Measurements from ENCODE around the gene GNLY. TPM values are rescaled to one million over a fixed set of nuclear protein-coding genes. Genes with fewer than 3 reads are reported as not detected.
"Not testable (repeated sequence)": the region's sequence is repeated elsewhere in the genome, so short reads cannot be mapped to it uniquely, and the experiment has no call there.

Gene GNLY
- total and polyA plus RNA-seq, 7 experiments from 2014 or later = 5.9 to 780 (median 13.5) TPM

DNA sequence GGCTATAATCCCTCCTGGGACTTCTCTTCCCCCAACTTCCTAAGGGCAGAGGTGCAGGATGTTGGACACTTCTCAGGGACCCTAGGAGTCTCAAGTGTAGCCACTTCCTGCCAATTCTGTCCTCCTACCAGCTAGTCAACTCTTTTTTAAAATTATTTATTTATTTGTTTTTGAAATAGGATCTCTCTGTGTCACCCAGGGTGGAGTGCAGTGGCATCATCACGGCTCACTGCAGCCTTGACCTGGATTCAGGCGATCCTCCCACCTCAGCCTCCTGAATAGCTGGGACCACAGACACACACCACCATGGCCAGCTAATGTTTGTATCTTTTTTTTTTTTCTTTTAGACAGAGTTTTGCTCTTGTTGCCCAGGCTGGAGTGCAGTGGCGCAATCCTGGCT, 37.7 kb upstream of the GNLY start:
- intact Hi-C loops (cut with micrococcal nuclease) = no loop called here
- ChIA-PET POLR2A (no interaction called here), CTCF (interaction anchor here (1.3 kb wide), 1 partner anchor 19 kb away, joined by 3 read pairs; no protein-coding TSS in a partner anchor)
- Mint-ChIP-seq H3K27ac (peak overlapping the region in 1 of 9 donors; percentile 34), H3K9me3 (no peaks in the 10 kb centered on the region), H3K4me3 (no peak overlapping the region), H3K27me3 (no peaks in the 10 kb centered on the region), H3K4me1 (peaks cover 0 to 4% (median 0%) of the 10 kb centered on the region in 7 donors), H3K36me3 (peaks cover 0 to 24% (median 7%) of the 10 kb centered on the region in 5 donors)
- DNase-seq = no peak
- H3K9me3 ChIP-seq (ENCODE audit: control insufficient read depth in 2 of 3, low read length in 3 of 3) = no peaks in the 10 kb centered on the region
- no peaks in the 10 kb centered on the region for H3K27me3 ChIP-seq (ENCODE audit: control insufficient read depth in 2 of 2, insufficient read depth in 2 of 2, low read length in 2 of 2)
- H3K4me3 ChIP-seq (ENCODE audit: low read length) = no peak overlapping the region
- H3K4me1 ChIP-seq (ENCODE audit: control insufficient read depth in 2 of 2, insufficient read depth in 2 of 2, low read length in 2 of 2) = no peaks in the 10 kb centered on the region
- no peak overlapping the region for H3K27ac ChIP-seq (ENCODE audit: low read depth, low read length)
- peaks cover 0 to 44% (median 0%) of the 10 kb centered on the region in 3 experiments for H3K36me3 ChIP-seq (ENCODE audit: control insufficient read depth in 2 of 3, insufficient read depth in 3 of 3, low read length in 3 of 3)
- no peak for ATAC-seq

DNA sequence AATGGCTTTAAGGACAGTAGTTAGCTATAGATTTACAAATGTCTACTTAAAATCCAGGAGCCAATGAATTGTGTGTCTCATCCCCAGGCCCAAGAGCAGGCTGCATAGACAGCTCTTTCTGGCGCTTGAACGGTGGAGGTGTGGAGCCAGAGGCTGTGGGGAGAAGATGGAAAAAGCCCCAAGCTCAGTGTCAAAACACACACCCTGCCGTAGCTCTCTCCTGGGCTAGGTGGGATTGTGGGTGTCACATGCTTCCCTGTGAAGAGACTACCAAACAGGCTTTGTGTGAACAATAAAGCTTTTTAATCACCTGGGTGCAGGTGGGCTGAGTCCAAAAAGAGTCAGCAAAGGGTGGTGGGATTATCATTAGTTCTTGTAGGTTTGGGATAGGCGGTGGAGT, 36.8 kb upstream of the GNLY start:
- Mint-ChIP-seq H3K36me3 (peaks cover 0 to 19% (median 3%) of the 10 kb centered on the region in 5 donors), H3K27ac (peak overlapping the region in 2 of 9 donors; percentile 64 to 71)
- H3K9me3 Mint-ChIP-seq; ATAC-seq; H3K9me3 ChIP-seq (ENCODE audit: control insufficient read depth in 2 of 3, low read length in 3 of 3); H3K27me3 Mint-ChIP-seq; DNase-seq; H3K27me3 ChIP-seq (ENCODE audit: control insufficient read depth in 2 of 2, insufficient read depth in 2 of 2, low read length in 2 of 2); H3K4me3 Mint-ChIP-seq; H3K27ac ChIP-seq (ENCODE audit: low read depth, low read length); H3K4me1 Mint-ChIP-seq; intact Hi-C loops (cut with micrococcal nuclease); H3K4me3 ChIP-seq (ENCODE audit: low read length); H3K4me1 ChIP-seq (ENCODE audit: control insufficient read depth in 2 of 2, insufficient read depth in 2 of 2, low read length in 2 of 2); POLR2A ChIA-PET: not testable (repeated sequence)
- peaks cover 0 to 37% (median 0%) of the 10 kb centered on the region in 3 experiments for H3K36me3 ChIP-seq (ENCODE audit: control insufficient read depth in 2 of 3, insufficient read depth in 3 of 3, low read length in 3 of 3)
- CTCF ChIA-PET = interaction anchor here (1.3 kb wide), 1 partner anchor 20 kb away, joined by 3 read pairs; no protein-coding TSS in a partner anchor

DNA sequence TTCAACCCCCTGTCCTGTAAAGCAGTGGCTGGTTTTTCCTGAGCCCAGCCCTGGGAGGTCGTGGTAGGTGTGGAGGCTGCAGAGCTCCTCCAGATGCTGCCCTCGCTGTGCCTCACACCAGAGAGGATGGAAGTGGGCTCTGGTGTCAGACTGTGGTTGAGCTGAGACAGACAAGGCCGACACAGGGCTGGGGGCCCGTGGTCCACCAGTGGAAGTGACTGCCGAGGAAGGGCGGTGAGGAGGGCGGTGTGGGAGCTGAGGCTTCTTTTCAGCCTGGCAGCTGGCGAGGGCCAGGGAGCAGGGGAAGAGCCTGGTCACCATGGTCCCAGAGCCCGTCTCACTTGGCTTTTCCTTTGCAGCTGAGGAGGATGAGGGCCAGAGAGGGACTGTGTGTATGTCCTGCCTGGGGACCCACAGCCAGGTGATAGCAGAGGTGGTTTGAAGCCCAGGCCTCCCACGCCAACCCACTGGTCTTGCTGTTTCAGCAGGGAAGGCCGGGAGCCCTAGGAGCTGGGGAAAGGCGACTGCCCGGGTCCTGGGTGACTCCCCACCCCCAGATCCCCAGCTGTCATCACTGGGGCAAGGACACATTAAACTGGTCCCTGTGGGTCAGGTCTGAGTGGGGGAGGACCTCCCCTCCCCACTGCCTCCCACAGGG, 34.7 kb upstream of the GNLY start:
- H3K36me3 ChIP-seq (ENCODE audit: control insufficient read depth in 2 of 3, insufficient read depth in 3 of 3, low read length in 3 of 3) = peaks cover 0 to 24% (median 0%) of the 10 kb centered on the region in 3 experiments
- H3K36me3 Mint-ChIP-seq = peaks cover 0 to 8% (median 0%) of the 10 kb centered on the region in 5 donors
- no peaks in the 10 kb centered on the region for H3K9me3 Mint-ChIP-seq
- H3K4me3 ChIP-seq (ENCODE audit: low read length) = no peak overlapping the region
- H3K4me1 Mint-ChIP-seq = peaks cover 0 to 4% (median 0%) of the 10 kb centered on the region in 7 donors
- H3K27ac ChIP-seq (ENCODE audit: low read depth, low read length) = no peak overlapping the region
- H3K9me3 ChIP-seq (ENCODE audit: control insufficient read depth in 2 of 3, low read length in 3 of 3) = no peaks in the 10 kb centered on the region
- ATAC-seq (peak; percentile 22), DNase-seq (no peak)
- ChIA-PET POLR2A (interaction anchor here (0.9 kb wide), 1 partner anchor 46 kb away, joined by 5 read pairs; no protein-coding TSS in a partner anchor), CTCF (no interaction called here)
- no peaks in the 10 kb centered on the region for H3K27me3 ChIP-seq (ENCODE audit: control insufficient read depth in 2 of 2, insufficient read depth in 2 of 2, low read length in 2 of 2)
- no peak overlapping the region for H3K4me3 Mint-ChIP-seq
- H3K4me1 ChIP-seq (ENCODE audit: control insufficient read depth in 2 of 2, insufficient read depth in 2 of 2, low read length in 2 of 2) = no peaks in the 10 kb centered on the region
- H3K27ac Mint-ChIP-seq = peak overlapping the region in 1 of 9 donors; percentile 58
- no peaks in the 10 kb centered on the region for H3K27me3 Mint-ChIP-seq
- intact Hi-C loops (cut with micrococcal nuclease) = no loop called here

DNA sequence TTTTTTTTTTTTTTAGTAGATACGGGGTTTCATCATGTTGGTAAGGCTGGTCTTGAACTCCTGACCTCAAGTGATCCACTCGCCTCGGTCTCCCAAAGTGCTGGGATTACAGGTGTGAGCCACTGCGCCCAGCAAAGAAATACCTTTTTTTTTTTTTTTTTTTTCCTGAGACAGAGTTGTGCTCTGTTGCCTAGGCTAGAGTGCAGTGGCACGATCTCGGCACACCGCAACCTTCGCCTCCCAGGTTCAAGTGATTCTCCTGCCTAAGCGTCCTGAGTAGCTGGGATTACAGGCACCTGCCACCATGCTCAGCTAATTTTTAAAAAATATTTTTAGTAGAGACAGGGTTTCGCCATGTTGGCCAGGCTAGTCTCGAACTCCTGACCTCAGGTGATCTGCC, 33.9 kb upstream of the GNLY start:
- H3K27me3 Mint-ChIP-seq; H3K27me3 ChIP-seq (ENCODE audit: control insufficient read depth in 2 of 2, insufficient read depth in 2 of 2, low read length in 2 of 2); ATAC-seq; intact Hi-C loops (cut with micrococcal nuclease); H3K4me3 Mint-ChIP-seq; H3K9me3 ChIP-seq (ENCODE audit: control insufficient read depth in 2 of 3, low read length in 3 of 3); H3K4me1 Mint-ChIP-seq; H3K4me1 ChIP-seq (ENCODE audit: control insufficient read depth in 2 of 2, insufficient read depth in 2 of 2, low read length in 2 of 2); H3K27ac ChIP-seq (ENCODE audit: low read depth, low read length); DNase-seq; H3K9me3 Mint-ChIP-seq; H3K36me3 Mint-ChIP-seq; H3K4me3 ChIP-seq (ENCODE audit: low read length); H3K27ac Mint-ChIP-seq: not testable (repeated sequence)
- POLR2A ChIA-PET = interaction anchor here (0.6 kb wide), 1 partner anchor 226 kb away, joined by 3 read pairs; no protein-coding TSS in a partner anchor
- CTCF ChIA-PET = interaction anchor here (1.1 kb wide), 1 partner anchor 22 kb away, joined by 3 read pairs; no protein-coding TSS in a partner anchor
- peaks cover 0 to 24% (median 0%) of the 10 kb centered on the region in 3 experiments for H3K36me3 ChIP-seq (ENCODE audit: control insufficient read depth in 2 of 3, insufficient read depth in 3 of 3, low read length in 3 of 3)

DNA sequence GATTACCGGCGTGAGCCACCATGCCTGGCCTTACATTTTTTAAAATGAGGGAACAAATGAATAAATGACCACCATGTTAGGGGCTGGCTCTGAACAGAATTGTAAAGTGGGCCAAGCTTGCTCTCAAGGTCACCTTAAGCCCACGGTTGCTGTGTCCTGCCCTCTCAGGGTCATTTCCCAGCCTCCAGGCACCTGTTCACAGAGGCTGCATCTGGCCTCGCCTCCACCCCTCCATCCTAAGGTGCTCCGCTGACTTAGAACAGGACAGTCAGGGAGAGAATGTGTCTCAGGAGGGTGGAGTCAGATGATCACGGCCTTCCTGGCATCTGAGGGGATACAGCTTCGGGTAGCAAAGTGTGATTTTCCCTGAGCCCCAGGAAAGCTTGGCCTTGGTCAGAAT, 33.4 kb upstream of the GNLY start:
- H3K27ac Mint-ChIP-seq = no peak overlapping the region
- no peaks in the 10 kb centered on the region for H3K27me3 Mint-ChIP-seq
- Histone ChIP-seq H3K4me3 (ENCODE audit: low read length) (no peak overlapping the region), H3K4me1 (ENCODE audit: control insufficient read depth in 2 of 2, insufficient read depth in 2 of 2, low read length in 2 of 2) (no peaks in the 10 kb centered on the region), H3K9me3 (ENCODE audit: control insufficient read depth in 2 of 3, low read length in 3 of 3) (no peaks in the 10 kb centered on the region), H3K27me3 (ENCODE audit: control insufficient read depth in 2 of 2, insufficient read depth in 2 of 2, low read length in 2 of 2) (no peaks in the 10 kb centered on the region), H3K27ac (ENCODE audit: low read depth, low read length) (no peak overlapping the region), H3K36me3 (ENCODE audit: control insufficient read depth in 2 of 3, insufficient read depth in 3 of 3, low read length in 3 of 3) (peaks cover 0 to 24% (median 0%) of the 10 kb centered on the region in 3 experiments)
- CTCF ChIA-PET = interaction anchor here (1.1 kb wide), 1 partner anchor 23 kb away, joined by 3 read pairs; no protein-coding TSS in a partner anchor
- no peak for ATAC-seq
- peaks cover 0 to 4% (median 0%) of the 10 kb centered on the region in 7 donors for H3K4me1 Mint-ChIP-seq
- H3K4me3 Mint-ChIP-seq = no peak overlapping the region
- POLR2A ChIA-PET = interaction anchor here (0.6 kb wide), 1 partner anchor 226 kb away, joined by 3 read pairs; no protein-coding TSS in a partner anchor
- intact Hi-C loops (cut with micrococcal nuclease) = no loop called here
- H3K9me3 Mint-ChIP-seq = no peaks in the 10 kb centered on the region
- no peak for DNase-seq
- H3K36me3 Mint-ChIP-seq = peaks cover 0 to 8% (median 0%) of the 10 kb centered on the region in 5 donors

DNA sequence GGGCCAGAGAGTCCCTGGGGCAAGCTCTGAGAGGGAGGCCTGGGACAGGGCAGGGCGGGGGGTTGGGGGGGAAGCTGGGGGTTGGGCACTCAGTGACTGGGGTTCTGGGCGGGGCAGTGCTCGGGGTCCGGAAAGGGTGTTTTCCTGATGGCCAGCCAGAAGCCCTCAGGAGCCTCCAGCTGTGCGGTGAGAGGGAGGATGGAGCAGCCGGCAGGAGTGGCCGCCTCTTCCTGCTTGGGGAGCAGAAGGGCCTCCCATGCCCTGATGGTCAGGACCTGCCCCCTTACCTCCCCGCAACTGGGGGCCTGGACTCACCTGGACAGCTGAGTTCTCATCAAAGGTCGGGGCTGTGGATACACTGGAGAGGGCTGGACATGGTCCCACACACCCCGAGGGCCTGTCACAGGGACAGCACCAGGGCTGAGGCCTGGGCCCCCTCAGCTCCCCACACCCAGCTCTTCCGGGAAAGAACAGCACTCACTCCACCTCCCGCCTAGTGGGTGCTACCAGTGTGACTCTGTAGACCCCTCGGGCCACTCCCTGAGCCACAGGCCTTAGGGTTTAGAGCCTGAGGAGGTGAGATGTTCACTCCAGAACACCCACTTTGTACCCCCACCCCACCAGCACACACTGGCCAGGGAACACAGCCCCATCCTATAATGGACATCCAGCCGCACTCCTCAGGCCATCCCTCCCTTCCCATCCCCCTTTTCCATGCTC, 32.9 kb upstream of the GNLY start:
- POLR2A ChIA-PET = no interaction called here
- Mint-ChIP-seq H3K36me3 (peaks cover 0 to 3% (median 0%) of the 10 kb centered on the region in 5 donors), H3K9me3 (no peaks in the 10 kb centered on the region), H3K4me1 (peaks cover 0 to 7% (median 0%) of the 10 kb centered on the region in 7 donors), H3K27me3 (no peaks in the 10 kb centered on the region), H3K4me3 (no peak overlapping the region), H3K27ac (peak overlapping the region in 1 of 9 donors; percentile 53)
- CTCF ChIA-PET = interaction anchor here (1.1 kb wide), 1 partner anchor 23 kb away, joined by 3 read pairs; no protein-coding TSS in a partner anchor
- no peaks in the 10 kb centered on the region for H3K9me3 ChIP-seq (ENCODE audit: control insufficient read depth in 2 of 3, low read length in 3 of 3)
- no peak overlapping the region for H3K4me3 ChIP-seq (ENCODE audit: low read length)
- ATAC-seq = no peak
- H3K27ac ChIP-seq (ENCODE audit: low read depth, low read length) = no peak overlapping the region
- no peak for DNase-seq
- H3K36me3 ChIP-seq (ENCODE audit: control insufficient read depth in 2 of 3, insufficient read depth in 3 of 3, low read length in 3 of 3) = peaks cover 0 to 19% (median 0%) of the 10 kb centered on the region in 3 experiments
- H3K27me3 ChIP-seq (ENCODE audit: control insufficient read depth in 2 of 2, insufficient read depth in 2 of 2, low read length in 2 of 2) = no peaks in the 10 kb centered on the region
- H3K4me1 ChIP-seq (ENCODE audit: control insufficient read depth in 2 of 2, insufficient read depth in 2 of 2, low read length in 2 of 2) = no peaks in the 10 kb centered on the region
- intact Hi-C loops (cut with micrococcal nuclease) = no loop called here
